GM19468 (cell line): ENCODE results near the gene GATA1.
"Not testable (repeated sequence)": the region's sequence is repeated elsewhere in the genome, so short reads cannot be mapped to it uniquely, and the experiment has no call there.

Source experiments
- ATAC-seq: cut with Tn5 transposase; IDR thresholded peaks from one replicate; pipeline ENCODE4 v1.9.1; 2021; ENCODE audit warnings: mild to moderate bottlenecking, moderate library complexity, moderate number of reproducible peaks; ENCODE audit not compliant: unreplicated experiment; ENCODE audit errors: extremely low read depth

GATA1 gene

DNA sequence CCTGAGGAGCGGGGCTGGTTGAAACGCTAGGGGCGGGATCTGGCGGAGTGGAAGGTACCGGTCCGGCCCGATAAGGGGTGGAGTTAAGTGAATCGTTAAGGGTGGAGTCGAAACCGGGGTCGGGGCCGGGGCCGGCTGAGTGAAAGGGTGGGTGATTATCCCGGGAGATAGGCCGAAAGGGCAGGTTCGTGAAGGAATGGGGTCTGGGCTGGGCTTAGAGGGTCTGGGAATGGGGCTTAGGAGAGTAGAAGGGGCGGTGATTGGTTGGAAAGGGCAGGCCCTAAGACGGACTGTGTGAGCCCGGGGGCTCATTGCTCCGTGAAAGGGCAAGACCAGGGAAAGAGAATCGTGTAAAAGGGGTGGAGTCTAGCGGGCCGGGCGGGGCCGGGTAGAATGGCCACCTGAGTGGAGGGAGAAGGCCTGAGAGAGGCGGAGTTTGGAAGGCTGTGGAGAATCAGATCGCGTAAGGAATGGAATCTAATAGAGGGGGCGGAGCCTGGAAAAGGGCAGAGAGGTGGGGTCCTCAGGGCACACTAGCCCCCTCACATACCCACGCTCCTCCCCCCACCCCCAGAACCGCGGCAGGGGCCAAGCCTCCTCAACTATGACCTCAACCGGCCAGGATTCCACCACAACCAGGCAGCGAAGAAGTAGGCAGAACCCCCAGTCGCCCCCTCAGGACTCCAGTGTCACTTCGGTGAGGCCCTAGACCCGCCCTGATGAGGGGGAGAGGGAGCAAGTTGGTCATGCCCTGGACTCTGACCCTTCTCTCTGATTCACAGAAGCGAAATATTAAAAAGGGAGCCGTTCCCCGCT lies 15.9 kb downstream of the GATA1 start:
- ATAC-seq = peak; percentile 14

DNA sequence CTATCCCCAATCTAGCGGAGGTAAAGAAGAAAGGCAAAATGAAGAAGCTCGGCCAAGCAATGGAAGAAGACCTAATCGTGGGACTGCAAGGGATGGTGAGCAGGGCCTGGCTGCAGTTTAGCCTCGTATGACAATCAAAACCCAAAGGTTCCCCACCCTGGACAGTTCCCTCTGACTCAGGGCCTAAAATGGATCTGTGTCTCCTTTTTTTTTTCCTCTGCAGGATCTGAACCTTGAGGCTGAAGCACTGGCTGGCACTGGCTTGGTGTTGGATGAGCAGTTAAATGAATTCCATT lies 16.5 kb downstream of the GATA1 start:
- no peak for ATAC-seq

DNA sequence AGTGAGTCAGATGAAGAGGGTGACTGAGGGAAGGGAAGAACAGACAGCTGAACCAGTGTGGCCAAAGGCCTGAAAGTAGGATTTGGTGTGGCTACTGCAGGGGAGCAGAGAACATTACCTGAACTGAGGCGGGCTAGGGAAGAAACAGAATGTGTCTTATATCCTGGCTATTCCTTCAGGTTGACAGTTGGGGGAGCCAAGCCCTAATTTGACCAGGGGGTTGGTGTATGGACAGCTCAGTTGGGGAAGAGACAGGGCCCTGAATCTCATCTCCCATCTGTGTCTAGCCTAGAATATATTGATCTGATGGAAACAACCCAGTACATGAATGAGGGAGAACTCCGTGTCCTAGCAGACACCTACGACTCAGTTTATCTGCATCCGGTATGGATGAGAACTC lies 19.7 kb downstream of the GATA1 start:
- ATAC-seq = no peak

DNA sequence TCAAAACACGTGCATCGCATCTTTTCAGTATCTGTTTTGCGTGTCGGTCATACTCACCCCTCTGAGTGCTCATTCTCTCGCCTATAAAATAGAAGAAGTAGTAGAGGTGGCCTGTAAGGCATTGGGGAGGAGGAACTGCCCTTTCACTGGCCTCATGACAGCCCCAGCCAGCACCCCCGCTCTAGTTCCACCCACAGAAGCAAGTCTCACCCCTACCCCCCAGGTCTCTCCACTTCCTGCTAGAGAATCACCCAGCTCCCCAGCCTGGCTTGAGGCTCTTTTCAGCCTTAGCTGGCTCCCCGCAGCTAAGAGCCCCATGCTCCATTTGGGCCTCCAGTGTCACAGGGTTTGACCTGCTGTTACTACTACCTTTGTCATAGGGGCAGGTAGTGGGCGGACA lies 27.3 kb downstream of the GATA1 start:
- no peak for ATAC-seq

DNA sequence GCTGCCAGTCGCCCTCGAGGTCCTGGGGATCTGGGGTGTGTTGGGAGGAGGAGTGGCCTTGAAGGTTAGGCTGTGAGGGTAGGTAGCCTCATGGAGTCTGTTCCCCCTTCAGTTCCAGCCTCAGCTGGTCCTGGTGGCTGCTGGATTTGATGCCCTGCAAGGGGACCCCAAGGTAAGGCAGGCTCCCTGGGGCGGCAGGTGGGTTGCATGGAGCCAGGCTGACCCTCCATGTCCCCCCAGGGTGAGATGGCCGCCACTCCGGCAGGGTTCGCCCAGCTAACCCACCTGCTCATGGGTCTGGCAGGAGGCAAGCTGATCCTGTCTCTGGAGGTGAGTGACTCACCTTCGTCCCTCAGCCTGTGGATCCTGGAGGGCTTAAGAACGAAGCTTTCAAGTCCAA lies 28.3 kb downstream of the GATA1 start:
- no peak for ATAC-seq

DNA sequence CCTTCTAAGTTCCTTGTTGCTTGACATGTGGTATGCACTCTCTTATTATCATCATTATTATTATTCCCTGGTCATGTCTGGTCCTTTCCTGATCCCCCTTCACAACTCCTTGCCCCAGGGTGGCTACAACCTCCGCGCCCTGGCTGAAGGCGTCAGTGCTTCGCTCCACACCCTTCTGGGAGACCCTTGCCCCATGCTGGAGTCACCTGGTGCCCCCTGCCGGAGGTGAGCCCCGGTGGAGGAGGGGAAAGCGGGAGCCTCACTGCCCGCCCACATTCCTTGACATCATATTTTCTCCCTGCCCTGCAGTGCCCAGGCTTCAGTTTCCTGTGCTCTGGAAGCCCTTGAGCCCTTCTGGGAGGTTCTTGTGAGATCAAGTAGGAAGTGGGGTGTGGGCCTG lies 28.9 kb downstream of the GATA1 start:
- ATAC-seq = no peak

DNA sequence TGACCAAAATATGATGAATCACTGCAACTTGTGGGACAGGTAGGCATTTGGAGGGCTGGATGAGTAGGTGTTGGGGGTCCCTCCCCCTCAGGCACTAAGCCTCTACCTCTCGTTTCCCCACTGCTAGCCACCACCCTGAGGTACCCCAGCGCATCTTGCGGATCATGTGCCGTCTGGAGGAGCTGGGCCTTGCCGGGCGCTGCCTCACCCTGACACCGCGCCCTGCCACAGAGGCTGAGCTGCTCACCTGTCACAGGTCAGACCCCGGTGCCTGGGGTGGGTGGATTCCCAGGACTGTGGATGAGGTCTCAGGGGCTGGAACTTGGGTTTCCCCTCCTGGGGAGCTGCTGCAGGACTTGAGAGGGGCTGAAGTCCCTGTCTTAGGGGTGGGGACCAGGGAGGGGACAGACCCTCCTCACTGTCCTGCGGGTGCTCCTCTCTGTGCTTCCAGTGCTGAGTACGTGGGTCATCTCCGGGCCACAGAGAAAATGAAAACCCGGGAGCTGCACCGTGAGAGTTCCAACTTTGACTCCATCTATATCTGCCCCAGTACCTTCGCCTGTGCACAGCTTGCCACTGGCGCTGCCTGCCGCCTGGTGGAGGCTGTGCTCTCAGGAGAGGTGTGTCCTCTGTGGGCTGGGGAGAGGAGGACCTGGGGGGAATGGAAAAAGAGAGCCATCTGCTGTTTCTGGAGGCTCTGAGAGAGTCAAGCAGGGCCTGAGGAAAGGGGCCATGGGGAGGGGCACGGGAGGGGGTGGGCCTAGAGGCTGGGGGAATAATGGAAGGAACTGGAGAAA lies 29.8 kb downstream of the GATA1 start:
- ATAC-seq = no peak

DNA sequence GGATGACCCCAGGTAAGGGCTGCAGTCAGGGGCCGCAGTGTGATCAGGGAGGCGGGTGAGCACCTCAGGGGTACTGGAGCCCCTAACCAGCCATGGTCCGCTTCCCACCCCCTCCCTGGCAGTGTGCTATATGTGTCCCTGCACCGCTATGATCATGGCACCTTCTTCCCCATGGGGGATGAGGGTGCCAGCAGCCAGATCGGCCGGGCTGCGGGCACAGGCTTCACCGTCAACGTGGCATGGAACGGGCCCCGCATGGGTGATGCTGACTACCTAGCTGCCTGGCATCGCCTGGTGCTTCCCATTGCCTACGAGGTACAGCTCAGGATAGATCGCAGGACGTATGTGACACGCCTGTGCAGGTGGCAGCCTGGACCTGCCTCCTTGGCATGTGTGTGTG lies 31.7 kb downstream of the GATA1 start:
- no peak for ATAC-seq

DNA sequence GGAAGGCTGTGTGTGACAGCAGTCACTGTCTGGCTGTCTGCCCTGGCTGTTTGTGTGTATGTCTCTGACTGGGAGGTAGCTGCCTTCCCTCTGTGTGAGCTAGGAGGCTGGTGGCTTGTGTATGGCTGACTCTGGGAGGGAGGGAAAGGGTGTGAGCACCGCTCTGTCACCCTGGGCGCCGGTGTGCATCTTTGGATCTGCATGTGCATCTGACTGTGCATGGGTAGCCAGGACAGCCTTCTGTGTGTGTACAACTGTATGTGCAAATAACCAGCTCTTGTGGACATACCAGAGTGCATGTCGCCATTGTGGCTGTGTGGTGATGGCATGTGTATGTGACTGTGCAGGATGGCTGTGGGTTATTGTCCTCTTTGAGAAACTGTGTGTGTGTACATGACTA lies 32.5 kb downstream of the GATA1 start:
- ATAC-seq = no peak

DNA sequence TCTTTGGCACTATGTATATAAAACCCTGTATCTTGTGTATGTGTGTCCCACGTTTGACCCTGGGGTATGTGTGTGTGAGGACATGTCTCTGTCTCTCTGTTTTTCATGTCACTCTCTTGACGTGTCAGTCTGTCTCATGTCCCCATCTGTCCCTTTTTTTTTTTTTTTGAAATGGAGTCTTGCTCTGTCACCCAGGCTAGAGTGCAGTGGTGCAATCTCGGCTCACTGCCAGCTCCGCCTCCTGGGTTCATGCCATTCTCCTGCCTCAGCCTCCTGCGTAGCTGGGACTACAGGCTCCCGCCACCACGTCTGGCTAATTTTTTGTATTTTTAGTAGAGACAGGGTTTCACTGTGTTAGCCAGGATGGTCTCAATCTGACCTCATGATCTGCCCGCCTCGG lies 33.0 kb downstream of the GATA1 start:
- not testable (repeated sequence) for ATAC-seq

DNA sequence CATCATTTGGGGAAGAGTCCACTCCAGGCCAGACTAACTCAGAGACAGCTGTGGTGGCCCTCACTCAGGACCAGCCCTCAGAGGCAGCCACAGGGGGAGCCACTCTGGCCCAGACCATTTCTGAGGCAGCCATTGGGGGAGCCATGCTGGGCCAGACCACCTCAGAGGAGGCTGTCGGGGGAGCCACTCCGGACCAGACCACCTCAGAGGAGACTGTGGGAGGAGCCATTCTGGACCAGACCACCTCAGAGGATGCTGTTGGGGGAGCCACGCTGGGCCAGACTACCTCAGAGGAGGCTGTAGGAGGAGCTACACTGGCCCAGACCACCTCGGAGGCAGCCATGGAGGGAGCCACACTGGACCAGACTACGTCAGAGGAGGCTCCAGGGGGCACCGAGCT lies 36.7 kb downstream of the GATA1 start:
- no peak for ATAC-seq

DNA sequence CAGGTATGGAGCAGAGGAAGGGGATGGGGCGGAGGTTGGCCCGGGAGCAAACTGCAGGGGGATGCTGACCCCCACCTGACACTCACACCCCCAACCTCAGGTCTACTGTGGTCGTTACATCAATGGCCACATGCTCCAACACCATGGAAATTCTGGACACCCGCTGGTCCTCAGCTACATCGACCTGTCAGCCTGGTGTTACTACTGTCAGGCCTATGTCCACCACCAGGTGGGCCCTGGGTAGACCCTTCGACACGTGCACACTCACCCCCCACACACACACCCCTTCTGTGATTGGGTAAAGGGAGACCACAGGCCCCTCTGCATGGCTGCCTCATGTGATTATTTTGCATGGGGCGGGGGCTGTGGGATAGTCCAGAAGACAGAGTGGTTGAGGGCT lies 37.7 kb downstream of the GATA1 start:
- ATAC-seq = no peak

DNA sequence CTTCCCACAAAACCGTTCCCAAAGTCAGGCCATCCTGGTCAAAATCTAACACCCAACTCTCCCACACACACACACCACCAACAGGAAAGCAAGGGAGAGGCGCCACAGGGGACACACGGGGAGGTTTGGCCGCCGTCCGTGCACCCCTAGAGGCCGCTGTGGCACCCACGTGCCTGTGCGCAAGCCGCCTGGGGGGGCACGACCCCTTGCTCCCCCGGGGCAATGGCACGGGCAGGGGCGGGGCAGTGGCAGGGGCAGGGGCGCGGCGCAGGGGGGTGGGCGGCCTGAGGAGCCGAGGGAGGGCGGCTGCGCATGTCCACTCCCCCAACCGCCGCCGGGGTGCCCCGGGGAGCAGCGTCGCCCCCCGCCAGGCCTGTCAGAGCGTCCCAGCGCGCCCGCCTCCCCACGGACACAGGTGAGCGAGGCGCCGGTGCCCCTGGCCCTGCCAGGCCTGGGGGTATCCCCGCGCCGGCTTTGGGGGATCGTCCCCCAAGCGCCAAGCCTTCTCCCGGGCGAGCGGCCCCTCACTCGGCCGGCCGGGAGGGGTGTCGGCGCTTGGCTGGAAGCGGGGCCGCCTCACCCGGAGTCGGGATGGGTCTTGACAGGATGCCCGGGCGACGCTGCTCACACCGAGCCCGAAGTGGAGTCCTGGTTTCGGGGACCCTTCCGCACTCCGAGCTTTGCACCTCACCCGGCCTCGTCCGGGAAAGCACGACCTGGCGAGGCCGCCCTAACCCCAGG lies 39.9 kb downstream of the GATA1 start, which contains the start of gene ERAS:
Gene ERAS, plus strand, starts transcription at position 379 of the 741 bp plus-strand sequence. CDS start 2,611 bp downstream, outside the sequence.
- no peak for ATAC-seq

DNA sequence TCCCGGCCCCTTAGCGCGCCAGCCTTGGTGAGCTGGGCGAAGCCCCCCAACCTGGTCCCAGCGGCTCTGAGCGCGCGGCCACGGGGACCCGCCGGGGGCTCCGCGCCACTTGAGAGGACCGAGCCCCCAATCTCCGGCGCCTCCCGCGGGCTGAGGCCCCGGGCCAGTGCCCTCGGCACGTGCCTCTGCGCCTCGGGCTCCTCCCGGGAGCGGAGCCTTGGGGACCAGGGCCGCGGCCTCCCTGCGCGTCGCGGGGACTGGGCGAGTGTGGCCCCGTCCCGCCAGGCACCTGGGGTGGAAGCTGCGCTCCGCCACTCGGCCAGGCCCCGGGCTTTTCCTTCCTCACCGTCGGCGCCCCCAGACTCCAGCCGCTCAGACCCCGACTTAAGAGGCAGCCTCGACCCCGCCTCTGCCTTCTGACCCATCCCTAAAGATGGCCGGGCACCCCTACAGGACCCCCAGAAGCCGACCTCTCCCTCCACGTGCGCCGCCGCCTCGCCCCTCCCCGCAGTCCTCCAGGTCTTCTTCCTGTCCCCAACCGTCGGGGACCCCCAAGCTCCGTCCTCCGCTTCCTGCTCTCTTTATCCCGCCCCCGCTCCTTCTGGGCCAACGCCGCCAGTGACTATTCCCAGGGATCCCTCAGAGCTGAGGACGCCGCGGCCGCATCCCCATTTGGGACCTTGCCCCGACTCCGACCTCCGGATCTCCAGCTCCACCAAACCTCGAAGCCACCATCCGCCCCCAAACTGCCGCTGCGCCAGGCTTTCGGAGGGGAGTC lies 40.7 kb downstream of the GATA1 start:
- ATAC-seq = no peak

DNA sequence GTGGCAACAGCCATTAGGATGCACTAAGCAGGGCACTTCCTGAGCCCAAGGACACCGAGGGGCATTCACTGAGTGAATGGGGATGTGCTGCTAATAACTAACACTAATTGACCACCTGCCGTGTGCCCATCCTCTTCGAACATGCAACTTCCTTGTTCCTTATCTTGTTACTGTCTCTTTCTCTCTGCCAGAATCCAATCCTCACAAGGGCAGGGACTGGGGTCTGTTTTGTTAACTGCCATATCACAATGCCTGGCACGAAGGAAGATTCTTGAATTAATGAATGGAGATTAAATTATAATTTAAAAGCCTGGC lies 41.2 kb downstream of the GATA1 start:
- ATAC-seq = no peak

DNA sequence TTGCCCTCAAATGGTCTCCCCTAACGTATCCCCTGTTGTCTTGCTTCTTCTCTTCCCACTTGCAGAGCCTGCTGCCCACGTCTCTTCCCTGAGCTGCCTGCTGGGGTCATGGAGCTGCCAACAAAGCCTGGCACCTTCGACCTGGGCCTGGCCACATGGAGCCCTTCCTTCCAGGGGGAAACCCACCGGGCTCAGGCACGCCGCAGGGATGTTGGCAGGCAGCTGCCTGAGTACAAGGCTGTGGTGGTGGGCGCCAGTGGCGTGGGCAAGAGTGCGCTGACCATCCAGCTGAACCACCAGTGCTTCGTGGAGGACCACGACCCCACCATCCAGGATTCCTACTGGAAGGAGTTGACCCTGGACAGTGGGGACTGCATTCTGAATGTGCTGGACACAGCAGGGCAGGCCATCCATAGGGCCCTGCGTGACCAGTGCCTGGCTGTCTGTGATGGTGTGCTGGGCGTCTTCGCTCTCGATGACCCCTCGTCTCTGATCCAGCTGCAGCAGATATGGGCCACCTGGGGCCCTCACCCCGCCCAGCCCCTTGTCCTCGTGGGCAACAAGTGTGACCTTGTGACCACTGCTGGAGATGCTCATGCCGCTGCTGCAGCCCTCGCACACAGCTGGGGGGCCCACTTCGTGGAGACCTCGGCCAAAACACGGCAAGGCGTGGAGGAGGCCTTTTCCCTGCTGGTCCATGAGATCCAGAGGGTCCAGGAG lies 42.8 kb downstream of the GATA1 start:
- no peak for ATAC-seq

DNA sequence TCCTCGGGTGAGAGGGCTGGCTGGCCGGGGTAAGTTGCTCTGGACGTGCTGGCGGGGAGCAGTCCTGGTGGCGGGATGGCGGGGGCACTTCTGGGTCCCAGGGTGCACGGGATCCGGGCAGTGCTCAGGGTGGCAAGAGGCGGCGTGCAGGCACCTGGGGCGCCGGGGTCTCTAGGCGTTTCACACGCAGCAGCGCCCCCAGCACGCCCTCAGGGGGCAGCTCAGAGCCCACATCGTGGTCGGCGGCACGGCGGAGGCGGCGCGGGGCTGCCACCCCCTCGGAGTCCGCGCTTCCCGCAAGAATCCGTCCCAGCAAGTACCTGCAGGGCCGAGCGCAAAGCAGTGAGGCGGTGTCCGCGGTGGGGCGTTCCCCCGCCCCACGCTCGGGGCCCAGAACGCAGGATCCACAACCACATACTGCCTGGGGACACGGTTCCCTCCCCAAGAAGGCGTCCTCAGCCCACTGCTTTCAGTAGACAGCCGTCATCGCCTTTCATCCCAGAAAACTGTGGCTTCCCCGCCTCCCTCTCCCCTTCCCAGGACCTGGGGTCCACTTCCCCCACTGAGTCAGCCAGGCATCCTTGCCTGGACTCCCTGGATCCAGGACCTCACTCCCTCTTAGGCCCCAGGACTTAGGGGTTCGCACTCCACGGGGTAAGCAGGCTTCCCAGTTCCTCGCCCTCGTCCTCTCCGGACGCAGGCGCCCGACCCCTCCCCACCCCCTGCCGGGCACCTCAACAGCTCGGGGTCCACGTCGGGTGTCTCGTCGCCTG lies 44.9 kb downstream of the GATA1 start:
- no peak for ATAC-seq

DNA sequence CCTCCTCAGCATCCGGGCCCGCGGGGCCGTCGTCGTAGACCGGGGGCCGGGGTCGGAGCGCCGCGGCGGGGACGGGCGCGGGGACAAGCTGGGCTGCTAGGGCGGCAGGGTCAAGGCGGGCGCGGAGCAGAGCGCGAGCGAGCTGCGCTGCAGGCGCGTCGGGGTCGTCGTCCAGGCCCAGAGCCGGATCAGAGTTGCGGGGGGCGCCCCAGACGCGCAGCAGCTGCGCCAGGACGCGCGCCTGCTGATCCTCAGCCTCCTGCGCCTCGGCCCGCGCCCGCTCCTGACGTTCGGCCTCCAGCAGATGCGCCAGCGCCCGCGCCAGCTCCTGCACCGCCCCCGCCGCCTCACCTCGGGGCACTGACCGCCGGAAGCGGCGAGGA lies 45.5 kb downstream of the GATA1 start:
- no peak for ATAC-seq

DNA sequence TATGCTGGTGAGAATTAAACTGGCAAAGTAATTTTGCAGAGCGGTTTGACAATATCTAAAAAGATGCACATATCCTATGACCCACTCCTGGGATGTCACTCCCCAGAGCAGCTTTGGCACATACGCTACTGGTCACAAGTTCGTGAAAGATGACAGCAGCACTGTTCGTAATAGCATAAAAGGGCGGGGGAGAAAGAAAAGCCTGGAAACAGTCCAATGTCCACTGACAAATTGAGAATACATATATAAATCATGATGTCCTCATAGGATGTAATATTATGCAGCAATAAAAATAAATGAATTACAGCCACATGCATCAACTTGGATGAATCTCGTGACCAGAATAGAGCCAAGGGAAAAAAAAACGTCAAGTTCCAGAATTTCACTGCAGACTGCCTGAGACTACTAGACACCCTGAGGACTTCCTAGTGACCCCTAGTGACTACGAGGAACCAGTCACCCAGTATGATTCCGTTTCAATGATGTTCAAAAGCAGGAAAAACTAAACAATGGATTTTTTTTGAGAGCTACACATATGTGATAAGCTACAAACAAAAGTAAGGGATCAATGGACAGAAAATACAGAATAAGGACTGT lies 47.2 kb downstream of the GATA1 start:
- ATAC-seq = no peak
